IMR-90 (cell line): ENCODE measurements around the gene PLS1. TPM values are rescaled to one million over a fixed set of nuclear protein-coding genes. Genes with fewer than 3 reads are reported as not detected.

Experiments
- ATAC-seq: fragments of 200-7000 bp; cut with Tn5 transposase; 2 replicates; pipeline ENCODE4 v1.9.1; 2020; ENCODE audit warnings: low read depth, mild to moderate bottlenecking, moderate library complexity
- BruUV-seq: library from RNA; stranded (reverse); fragments of 400-500 nt; replicated peaks from 2 replicates; lab custom pipeline; 2021; lab: Mats Ljungman, UMichigan
- CTCF ChIA-PET: fragments of 300-600 bp; formaldehyde crosslinking; extraction: SDS; loops from one replicate; lab custom pipeline; 2021; ENCODE audit warnings: antibody characterized with exemption; lab: Yijun Ruan, JAX
- POLR2A ChIA-PET: fragments of 300-600 bp; sonication (Branson Sonifier 250); formaldehyde crosslinking; loops from one replicate; lab custom pipeline; 2022; ENCODE audit warnings: antibody characterized with exemption; ENCODE audit not compliant: unreplicated experiment; lab: Charles Lee
- DNase-seq: peaks from one replicate; pipeline ENCODE4 v3.0.0; 2013
- H2AFZ ChIP-seq: replicated peaks from 2 replicates; pipeline ENCODE3; 2013; ENCODE audit warnings: low read length, mild to moderate bottlenecking; ENCODE audit not compliant: poor library complexity
- H2AK5ac ChIP-seq: 2 replicates; pipeline ENCODE4 v1.6.1; 2013; ENCODE audit warnings: low read depth, low read length, inconsistent platforms
- H2AK9ac ChIP-seq: replicated peaks from 2 replicates; pipeline ENCODE3; 2013; ENCODE audit warnings: mild to moderate bottlenecking, low read depth, low read length, moderate library complexity; ENCODE audit not compliant: poor library complexity
- H2BK120ac ChIP-seq: 2 replicates; pipeline ENCODE4 v1.6.1; 2013; ENCODE audit warnings: low read depth, low read length, inconsistent platforms
- H2BK15ac ChIP-seq: 3 replicates; pipeline ENCODE4 v1.6.1; 2013; ENCODE audit warnings: low read depth, low read length, inconsistent platforms
- H2BK20ac ChIP-seq: 2 replicates; pipeline ENCODE4 v1.6.1; 2013; ENCODE audit warnings: low read depth, mild to moderate bottlenecking, inconsistent platforms, low read length, moderate library complexity
- H2BK5ac ChIP-seq: 2 replicates; pipeline ENCODE4 v1.6.1; 2013; ENCODE audit warnings: mild to moderate bottlenecking, low read depth, low read length, inconsistent platforms; ENCODE audit not compliant: poor library complexity, severe bottlenecking
- H3K14ac ChIP-seq: replicated peaks from 2 replicates; pipeline ENCODE4 v1.6.1; 2013; ENCODE audit warnings: low read depth, low read length, inconsistent platforms
- H3K18ac ChIP-seq: 2 replicates; pipeline ENCODE4 v1.6.1; 2013; ENCODE audit warnings: low read depth, low read length, control low read depth
- H3K23ac ChIP-seq: 2 replicates; pipeline ENCODE4 v1.6.1; 2013; ENCODE audit warnings: low read depth, low read length, inconsistent platforms
- H3K27ac ChIP-seq: 2 replicates; pipeline ENCODE4 v1.5.1; 2013; ENCODE audit warnings: mild to moderate bottlenecking, control low read depth, low read length; ENCODE audit not compliant: insufficient read depth
- H3K27me3 ChIP-seq: 2 replicates; pipeline ENCODE4 v1.6.1; 2013; ENCODE audit warnings: low read length; ENCODE audit not compliant: control insufficient read depth, insufficient read depth
- H3K36me3 ChIP-seq: 2 replicates; pipeline ENCODE4 v1.6.1; 2013; ENCODE audit warnings: low read length, mixed read lengths; ENCODE audit not compliant: control insufficient read depth, insufficient read depth
- H3K4ac ChIP-seq: 2 replicates; pipeline ENCODE4 v1.6.1; 2013; ENCODE audit warnings: low read depth, low read length, inconsistent platforms
- H3K4me1 ChIP-seq: 2 replicates; pipeline ENCODE4 v1.6.1; 2013; ENCODE audit warnings: low read length, mixed read lengths; ENCODE audit not compliant: control insufficient read depth, insufficient read depth
- H3K4me2 ChIP-seq: 2 replicates; pipeline ENCODE4 v1.6.1; 2013; ENCODE audit warnings: low read depth, mild to moderate bottlenecking, control low read depth, low read length, moderate library complexity
- H3K4me3 ChIP-seq: 2 replicates; pipeline ENCODE4 v1.5.1; 2013; ENCODE audit warnings: low read depth, mild to moderate bottlenecking, control low read depth, low read length, moderate library complexity; ENCODE audit not compliant: insufficient read depth
- H3K56ac ChIP-seq: 2 replicates; pipeline ENCODE4 v1.6.1; 2013; ENCODE audit warnings: low read length, inconsistent platforms; ENCODE audit not compliant: insufficient read depth; ENCODE audit errors: extremely low read depth
- H3K79me1 ChIP-seq, 2 experiments: 2 replicates each; pipeline ENCODE4 v1.6.1; 2013; ENCODE audit warnings: low read length in 2 of 2, inconsistent platforms in 1 of 2, low read depth in 1 of 2
- H3K9ac ChIP-seq: 2 replicates; pipeline ENCODE4 v1.6.1; 2013; ENCODE audit warnings: low read depth, low read length, control low read depth
- H3K9me1 ChIP-seq: 2 replicates; pipeline ENCODE4 v1.6.1; 2013; ENCODE audit warnings: low read length, inconsistent platforms; ENCODE audit not compliant: insufficient read depth
- H3K9me3 ChIP-seq: 2 replicates; pipeline ENCODE4 v1.6.1; 2013; ENCODE audit warnings: low read length; ENCODE audit not compliant: control insufficient read depth, insufficient read depth
- H4K20me1 ChIP-seq: 2 replicates; pipeline ENCODE4 v1.6.1; 2013; ENCODE audit warnings: low read length, inconsistent platforms; ENCODE audit not compliant: insufficient read depth
- H4K5ac ChIP-seq: 2 replicates; pipeline ENCODE4 v1.6.1; 2013; ENCODE audit warnings: mild to moderate bottlenecking, low read depth, low read length, control low read depth
- H4K8ac ChIP-seq, 2 experiments: 2 replicates each; pipeline ENCODE4 v1.6.1; 2013; ENCODE audit warnings: low read depth in 2 of 2, low read length in 2 of 2, control low read depth in 1 of 2, inconsistent platforms in 1 of 2
- H4K91ac ChIP-seq: 2 replicates; pipeline ENCODE4 v1.6.1; 2013; ENCODE audit warnings: low read depth, low read length, inconsistent platforms; ENCODE audit not compliant: insufficient read depth
- BHLHE40 ChIP-seq: fragments of 150-350 bp; IDR thresholded peaks from 2 replicates; pipeline ENCODE4 v1.6.1; 2016; ENCODE audit warnings: mild to moderate bottlenecking, low read depth, low read length
- CEBPB ChIP-seq: IDR thresholded peaks from 2 replicates; pipeline ENCODE4 v1.6.1; 2012; ENCODE audit warnings: low read depth, low read length, improper control_type of control experiment
- FOS ChIP-seq: fragments of 150-350 bp; IDR thresholded peaks from 2 replicates; pipeline ENCODE4 v1.6.1; 2016; ENCODE audit warnings: low read depth, low read length
- MAFK ChIP-seq: IDR thresholded peaks from 2 replicates; pipeline ENCODE4 v1.6.1; 2012; ENCODE audit warnings: low read depth, low read length, improper control_type of control experiment
- MAZ ChIP-seq: IDR thresholded peaks from 2 replicates; pipeline ENCODE4 v1.6.1; 2012; ENCODE audit warnings: low read depth, mild to moderate bottlenecking, low read length, improper control_type of control experiment, moderate library complexity, borderline replicate concordance
- MXI1 ChIP-seq: IDR thresholded peaks from 2 replicates; pipeline ENCODE4 v1.6.1; 2012; ENCODE audit warnings: low read depth, mild to moderate bottlenecking, low read length, moderate library complexity, borderline replicate concordance
- NFE2L2 ChIP-seq: fragments of 150-350 bp; IDR thresholded peaks from 2 replicates; pipeline ENCODE4 v1.6.1; 2016; ENCODE audit warnings: low read depth, mild to moderate bottlenecking, low read length
- RAD21 ChIP-seq: IDR thresholded peaks from 2 replicates; pipeline ENCODE4 v1.6.1; 2012; ENCODE audit warnings: low read length, improper control_type of control experiment
- RCOR1 ChIP-seq: IDR thresholded peaks from 2 replicates; pipeline ENCODE4 v1.6.1; 2012; ENCODE audit warnings: mild to moderate bottlenecking, low read length, improper control_type of control experiment; ENCODE audit not compliant: insufficient replicate concordance
- RFX5 ChIP-seq: IDR thresholded peaks from 2 replicates; pipeline ENCODE4 v1.8.0; 2012; ENCODE audit warnings: low read depth, mild to moderate bottlenecking, low read length, moderate library complexity
- SMC3 ChIP-seq: fragments of 150-350 bp; IDR thresholded peaks from 2 replicates; pipeline ENCODE4 v1.6.1; 2016; ENCODE audit warnings: low read depth, mild to moderate bottlenecking, antibody characterized with exemption, low read length, moderate library complexity
- WGBS, 2 experiments: methylation state at CpG; one replicate each; pipeline versions ENCODE4 v1.1.5 to v1.1.7; 2013; ENCODE audit warnings: missing lambda C conversion rate in 2 of 2; ENCODE audit not compliant: insufficient read length in 1 of 2; ENCODE audit errors: extremely low coverage in 2 of 2; 5-methylcytosine and 5-hydroxymethylcytosine counted together
- dilution Hi-C: fragments of 300-500 bp; cut with HindIII; formaldehyde crosslinking; loops from one replicate; pipeline ENCODE4 v1.14.3; 2018; ENCODE audit warnings: low sequenced_read_pairs; ENCODE audit not compliant: unreplicated experiment
- in situ Hi-C: fragments of 300-500 bp; cut with MboI; formaldehyde crosslinking; loops from 3 replicates; pipeline ENCODE4 v1.14.3; 2019; ENCODE audit warnings: low sequenced_read_pairs, inconsistent platforms, mixed read lengths
- intact Hi-C: fragments of 100-400 bp; cut with micrococcal nuclease; formaldehyde crosslinking; loops from 2 replicates; pipeline ENCODE4 v1.10.0; 2022
- polyA plus RNA-seq, 3 experiments: library from polyadenylated mRNA; depleted of rRNA; stranded (reverse); fragments of >200 nt; gene quantifications; 2 replicates each; pipeline ENCODE4 v1.2.3, GENCODE V29; 2012; ENCODE audit warnings: low replicate concordance in 1 of 3
- total RNA-seq: library from RNA; depleted of rRNA; stranded (reverse); fragments of >200 nt; gene quantifications from 2 replicates; pipeline ENCODE4 v1.2.3, GENCODE V29; 2012
- TF ChIP-seq, protein P1 (sequence below): fragments of 150-350 bp; IDR thresholded peaks from 2 replicates; pipeline ENCODE4 v1.6.1; 2017; ENCODE audit warnings: mild to moderate bottlenecking, antibody characterized with exemption, low read length, low read depth
- TF ChIP-seq, protein P2 (sequence below): conservative IDR thresholded peaks from 2 replicates; pipeline ENCODE4 v1.5.1; 2012; ENCODE audit warnings: mild to moderate bottlenecking, low read depth, low read length, improper control_type of control experiment

PLS1 gene
- total and polyA plus RNA-seq, 2 of the 4 experiments (the other 2 are of a cell fraction) = 0.29 to 0.90 TPM

DNA sequence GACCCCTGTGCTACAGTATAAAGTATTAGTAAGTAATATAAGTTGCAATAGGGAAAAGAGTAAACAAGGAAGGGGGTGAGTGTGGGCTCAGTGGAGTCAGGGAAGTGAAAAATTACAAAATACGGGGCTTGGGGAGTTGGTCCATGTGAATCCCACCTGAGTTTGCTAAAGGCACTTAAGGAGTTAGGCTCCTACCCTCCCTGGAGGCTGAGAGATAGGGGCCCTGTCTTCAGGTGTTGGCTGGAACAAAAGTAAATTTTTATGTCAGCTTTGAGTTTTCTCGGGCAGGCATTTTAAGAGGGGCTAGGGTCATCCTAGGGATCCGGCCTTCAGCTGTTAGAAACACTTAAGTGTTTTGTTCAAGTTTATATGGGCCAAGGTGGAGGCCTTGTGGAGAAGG lies 135.9 kb downstream of the PLS1 start:
- Histone ChIP-seq H3K27ac (no peak overlapping the region), H3K9me1 (no peaks in the 10 kb centered on the region), H2AFZ (no peak overlapping the region), H3K14ac (no peak overlapping the region), H3K36me3 (no peaks in the 10 kb centered on the region; the same call in 1 of the 2 replicates), H3K79me1 (peaks cover 0 to 14% of the 10 kb centered on the region in 2 experiments; a peak in 3 of 4 replicates), H3K23ac (no peak overlapping the region), H2BK15ac (no peak overlapping the region), H4K5ac (no peak overlapping the region), H3K4ac (no peak overlapping the region), H2BK20ac (no peak overlapping the region), H3K9me3 (no peaks in the 10 kb centered on the region), H3K18ac (no peak overlapping the region), H3K4me3 (no peak overlapping the region), H3K56ac (no peak overlapping the region), H3K4me2 (no peak overlapping the region), H2BK120ac (no peak overlapping the region), H4K20me1 (no peaks in the 10 kb centered on the region), H4K91ac (no peak overlapping the region), H2BK5ac (no peak overlapping the region), H3K27me3 (no peaks in the 10 kb centered on the region), H4K8ac (no peak overlapping the region), H3K4me1 (no peaks in the 10 kb centered on the region), H2AK5ac (no peak overlapping the region), H2AK9ac (no peak overlapping the region), H3K9ac (no peak overlapping the region)
- DNase-seq = no peak
- in situ Hi-C loops = no loop called here
- WGBS, 2 experiments = no CpG with 5 or more reads among the region's 3 CpGs
- BruUV-seq = no TSS peak
- ChIA-PET CTCF (no interaction called here), POLR2A (no interaction called here)
- ATAC-seq = no peak
- TF ChIP-seq MAFK (no peak), BHLHE40 (no peak), RAD21 (no peak), RCOR1 (no peak), MXI1 (no peak), NFE2L2 (no peak), RFX5 (no peak), CEBPB (no peak), FOS (no peak), MAZ (no peak), SMC3 (no peak)
- TF ChIP-seq, protein P1, sequence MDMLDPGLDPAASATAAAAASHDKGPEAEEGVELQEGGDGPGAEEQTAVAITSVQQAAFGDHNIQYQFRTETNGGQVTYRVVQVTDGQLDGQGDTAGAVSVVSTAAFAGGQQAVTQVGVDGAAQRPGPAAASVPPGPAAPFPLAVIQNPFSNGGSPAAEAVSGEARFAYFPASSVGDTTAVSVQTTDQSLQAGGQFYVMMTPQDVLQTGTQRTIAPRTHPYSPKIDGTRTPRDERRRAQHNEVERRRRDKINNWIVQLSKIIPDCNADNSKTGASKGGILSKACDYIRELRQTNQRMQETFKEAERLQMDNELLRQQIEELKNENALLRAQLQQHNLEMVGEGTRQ = no peak
- TF ChIP-seq, protein P2, sequence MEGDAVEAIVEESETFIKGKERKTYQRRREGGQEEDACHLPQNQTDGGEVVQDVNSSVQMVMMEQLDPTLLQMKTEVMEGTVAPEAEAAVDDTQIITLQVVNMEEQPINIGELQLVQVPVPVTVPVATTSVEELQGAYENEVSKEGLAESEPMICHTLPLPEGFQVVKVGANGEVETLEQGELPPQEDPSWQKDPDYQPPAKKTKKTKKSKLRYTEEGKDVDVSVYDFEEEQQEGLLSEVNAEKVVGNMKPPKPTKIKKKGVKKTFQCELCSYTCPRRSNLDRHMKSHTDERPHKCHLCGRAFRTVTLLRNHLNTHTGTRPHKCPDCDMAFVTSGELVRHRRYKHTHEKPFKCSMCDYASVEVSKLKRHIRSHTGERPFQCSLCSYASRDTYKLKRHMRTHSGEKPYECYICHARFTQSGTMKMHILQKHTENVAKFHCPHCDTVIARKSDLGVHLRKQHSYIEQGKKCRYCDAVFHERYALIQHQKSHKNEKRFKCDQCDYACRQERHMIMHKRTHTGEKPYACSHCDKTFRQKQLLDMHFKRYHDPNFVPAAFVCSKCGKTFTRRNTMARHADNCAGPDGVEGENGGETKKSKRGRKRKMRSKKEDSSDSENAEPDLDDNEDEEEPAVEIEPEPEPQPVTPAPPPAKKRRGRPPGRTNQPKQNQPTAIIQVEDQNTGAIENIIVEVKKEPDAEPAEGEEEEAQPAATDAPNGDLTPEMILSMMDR = no peak
- dilution Hi-C loops = no loop called here
- intact Hi-C loops = no loop called here
